GM23338 (cell line): Measurements from ENCODE around the gene POLR2H. TPM values are rescaled to one million over a fixed set of nuclear protein-coding genes. Genes with fewer than 3 reads are reported as not detected.

ENCODE experiments used
- ATAC-seq: fragments of 200-7000 bp; cut with Tn5 transposase; 3 replicates; pipeline ENCODE4 v1.9.1; 2020
- DNase-seq: peaks from one replicate; pipeline ENCODE4 v3.0.0-alpha.2; 2015; ENCODE audit warnings: low spot score
- H2AFZ ChIP-seq: fragments of 200-600 bp; sonication (generic); 2 replicates; pipeline ENCODE4 v1.8.0; 2016; ENCODE audit warnings: antibody characterized with exemption, mild to moderate bottlenecking, moderate library complexity
- H3F3A ChIP-seq: fragments of 200-600 bp; sonication (generic); replicated peaks from 2 replicates; pipeline ENCODE4 v1.8.0; 2017; ENCODE audit warnings: antibody characterized with exemption, mixed run types, low read depth
- H3K27ac ChIP-seq: fragments of 200-600 bp; sonication (generic); 2 replicates; pipeline ENCODE4 v1.6.1; 2016; ENCODE audit warnings: low read depth
- H3K27me3 ChIP-seq: fragments of 200-600 bp; sonication (generic); 2 replicates; pipeline ENCODE4 v1.8.0; 2016; ENCODE audit warnings: mild to moderate bottlenecking, mixed run types, moderate library complexity; ENCODE audit not compliant: insufficient read depth
- H3K36me3 ChIP-seq: fragments of 200-600 bp; sonication (generic); 2 replicates; pipeline ENCODE4 v1.8.0; 2016; ENCODE audit warnings: mild to moderate bottlenecking; ENCODE audit not compliant: insufficient read depth
- H3K4me1 ChIP-seq: fragments of 200-600 bp; sonication (generic); 2 replicates; pipeline ENCODE4 v1.8.0; 2016; ENCODE audit warnings: mild to moderate bottlenecking, moderate library complexity; ENCODE audit not compliant: insufficient read depth
- H3K4me2 ChIP-seq: fragments of 200-600 bp; sonication (generic); 2 replicates; pipeline ENCODE4 v1.7.1; 2017; ENCODE audit warnings: mixed run types
- H3K4me3 ChIP-seq: fragments of 200-600 bp; sonication (generic); 2 replicates; pipeline ENCODE4 v1.6.1; 2016; ENCODE audit warnings: mixed run types
- H3K79me2 ChIP-seq: fragments of 200-600 bp; sonication (generic); replicated peaks from 2 replicates; pipeline ENCODE4 v1.8.0; 2017; ENCODE audit warnings: mild to moderate bottlenecking; ENCODE audit not compliant: insufficient read depth
- H3K9me2 ChIP-seq: fragments of 200-600 bp; sonication (generic); 2 replicates; pipeline ENCODE4 v1.8.0; 2017; ENCODE audit not compliant: insufficient read depth
- H4K20me1 ChIP-seq: fragments of 200-600 bp; sonication (generic); replicated peaks from 2 replicates; pipeline ENCODE4 v1.8.0; 2017; ENCODE audit warnings: mild to moderate bottlenecking; ENCODE audit not compliant: insufficient read depth
- H3K27ac Mint-ChIP-seq: 2 replicates; pipeline ENCODE4 v1.8.0; 2020; ENCODE audit warnings: inconsistent platforms, mild to moderate bottlenecking, moderate library complexity, mixed read lengths
- H3K27me3 Mint-ChIP-seq: 3 replicates; pipeline ENCODE4 v1.8.0; 2022; ENCODE audit warnings: low read depth, mild to moderate bottlenecking, moderate library complexity, mixed read lengths, inconsistent platforms; ENCODE audit not compliant: insufficient read depth, poor library complexity
- H3K36me3 Mint-ChIP-seq: 3 replicates; pipeline ENCODE4 v1.8.0; 2021; ENCODE audit warnings: low read depth, mild to moderate bottlenecking, inconsistent platforms, moderate library complexity, mixed read lengths
- H3K4me1 Mint-ChIP-seq: 3 replicates; pipeline ENCODE4 v1.8.0; 2020; ENCODE audit warnings: mild to moderate bottlenecking, inconsistent platforms, mixed read lengths
- H3K4me3 Mint-ChIP-seq: 3 replicates; pipeline ENCODE4 v1.8.0; 2021; ENCODE audit warnings: moderate library complexity, mild to moderate bottlenecking, inconsistent platforms, mixed read lengths
- H3K9me3 Mint-ChIP-seq: 3 replicates; pipeline ENCODE4 v1.8.0; 2020; ENCODE audit warnings: moderate library complexity, mild to moderate bottlenecking, inconsistent platforms, mixed read lengths
- CREB1 ChIP-seq: fragments of 250-450 bp; sonication (Bioruptor Pico); IDR thresholded peaks from 2 replicates; pipeline ENCODE4 v1.5.0; 2020; ENCODE audit warnings: low read depth, mild to moderate bottlenecking, moderate library complexity
- EZH2 ChIP-seq: fragments of 200-600 bp; sonication (generic); IDR thresholded peaks from one replicate; pipeline ENCODE4 v1.8.0; 2017; ENCODE audit warnings: antibody characterized with exemption, mild to moderate bottlenecking, low read depth; ENCODE audit not compliant: unreplicated experiment
- EZH2phosphoT487 ChIP-seq: fragments of 200-600 bp; sonication (generic); IDR thresholded peaks from one replicate; pipeline ENCODE4 v1.8.1; 2018; ENCODE audit warnings: antibody characterized with exemption; ENCODE audit not compliant: unreplicated experiment
- NANOG ChIP-seq: IDR thresholded peaks from 2 replicates; pipeline ENCODE4 v1.6.1; 2016; ENCODE audit warnings: antibody characterized with exemption, borderline replicate concordance
- POLR2AphosphoS5 ChIP-seq: IDR thresholded peaks from 2 replicates; pipeline ENCODE4 v1.6.1; 2016; ENCODE audit warnings: antibody characterized with exemption, low read depth
- STAT1 ChIP-seq: IDR thresholded peaks from one replicate; pipeline ENCODE4 v1.6.1; 2016; ENCODE audit warnings: antibody characterized with exemption; ENCODE audit not compliant: unreplicated experiment
- polyA plus RNA-seq: library from polyadenylated mRNA; unstranded; fragments of >200 nt; fragmentation: Nextera tagmentation; extraction: Ambion mirVana; gene quantifications from 2 replicates; pipeline ENCODE4 v1.2.1, GENCODE V29; 2016
- total RNA-seq: library from RNA; depleted of rRNA; stranded (reverse); fragments of >200 nt; shearing (Covaris generic); gene quantifications from 2 replicates; pipeline ENCODE4 v1.2.3, GENCODE V29; 2014
- TF ChIP-seq, protein P1 (sequence below): IDR thresholded peaks from 2 replicates; pipeline ENCODE4 v1.6.1; 2016; ENCODE audit warnings: antibody characterized with exemption
- TF ChIP-seq, protein P2 (sequence below): fragments of 250-450 bp; sonication (Bioruptor Pico); IDR thresholded peaks from 2 replicates; pipeline ENCODE4 v1.5.0; 2020; ENCODE audit warnings: mild to moderate bottlenecking, moderate library complexity
- TF ChIP-seq, protein P3 (sequence below), 2 experiments: fragments of 200-600 bp in 1 of 2; sonication (generic) in 1 of 2; conservative IDR thresholded peaks; 2 replicates each; pipeline versions ENCODE4 v1.5.1 to v1.6.1; 2016 to 2017; ENCODE audit warnings: antibody characterized with exemption in 2 of 2, low read depth in 2 of 2, mild to moderate bottlenecking in 2 of 2, moderate library complexity in 1 of 2

The POLR2H gene
- total and polyA plus RNA-seq, 2 experiments from 2014 or later = 190 to 199 TPM

DNA sequence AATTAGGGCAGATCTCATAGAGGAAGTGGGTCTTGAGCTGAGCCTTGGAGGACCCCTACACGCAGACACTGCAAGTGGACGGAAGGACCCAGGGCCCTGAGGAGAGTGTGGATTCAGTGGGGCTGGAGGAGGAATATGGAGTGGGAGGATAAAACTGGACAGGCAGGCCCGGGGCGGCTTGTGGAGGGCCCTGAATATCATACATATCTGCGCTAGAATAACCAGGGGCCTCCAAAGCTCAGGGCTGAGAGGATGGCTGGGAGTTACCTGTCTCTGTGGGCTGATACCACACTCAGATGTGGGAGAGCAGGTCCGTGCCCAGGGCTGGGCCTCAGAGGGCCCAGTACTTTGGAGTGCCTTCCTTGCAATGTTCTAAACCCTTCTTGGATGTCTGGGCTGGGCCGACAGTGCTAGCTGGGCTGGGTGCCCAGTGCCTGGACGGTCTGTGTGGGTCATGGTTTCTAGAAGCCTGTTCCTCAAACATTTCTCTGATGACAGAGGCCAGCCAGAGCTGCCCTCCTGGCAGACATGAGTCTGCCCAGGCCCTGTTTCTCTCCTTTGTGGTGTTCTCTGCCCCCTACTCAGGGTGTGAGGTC lies 47.9 kb downstream of the POLR2H start:
- Histone ChIP-seq H4K20me1 (no peaks in the 10 kb centered on the region), H2AFZ (no peak overlapping the region), H3K4me3 (no peak overlapping the region), H3F3A (no peaks in the 10 kb centered on the region), H3K4me2 (no peak overlapping the region), H3K27ac (no peak overlapping the region), H3K79me2 (no peaks in the 10 kb centered on the region), H3K27me3 (no peaks in the 10 kb centered on the region), H3K4me1 (no peaks in the 10 kb centered on the region), H3K9me2 (no peaks in the 10 kb centered on the region), H3K36me3 (no peaks in the 10 kb centered on the region)
- Mint-ChIP-seq H3K4me1 (no peaks in the 10 kb centered on the region), H3K4me3 (no peak overlapping the region), H3K27me3 (peaks cover 14% of the 10 kb centered on the region), H3K36me3 (no peaks in the 10 kb centered on the region), H3K27ac (no peak overlapping the region), H3K9me3 (peaks cover 3% of the 10 kb centered on the region; the same call in 1 of the 3 replicates)
- ATAC-seq (no peak), DNase-seq (no peak)
- no peak for TF ChIP-seq EZH2
- TF ChIP-seq, protein P1, sequence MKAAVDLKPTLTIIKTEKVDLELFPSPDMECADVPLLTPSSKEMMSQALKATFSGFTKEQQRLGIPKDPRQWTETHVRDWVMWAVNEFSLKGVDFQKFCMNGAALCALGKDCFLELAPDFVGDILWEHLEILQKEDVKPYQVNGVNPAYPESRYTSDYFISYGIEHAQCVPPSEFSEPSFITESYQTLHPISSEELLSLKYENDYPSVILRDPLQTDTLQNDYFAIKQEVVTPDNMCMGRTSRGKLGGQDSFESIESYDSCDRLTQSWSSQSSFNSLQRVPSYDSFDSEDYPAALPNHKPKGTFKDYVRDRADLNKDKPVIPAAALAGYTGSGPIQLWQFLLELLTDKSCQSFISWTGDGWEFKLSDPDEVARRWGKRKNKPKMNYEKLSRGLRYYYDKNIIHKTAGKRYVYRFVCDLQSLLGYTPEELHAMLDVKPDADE = no peak
- TF ChIP-seq POLR2AphosphoS5 = no peak
- TF ChIP-seq, protein P2, sequence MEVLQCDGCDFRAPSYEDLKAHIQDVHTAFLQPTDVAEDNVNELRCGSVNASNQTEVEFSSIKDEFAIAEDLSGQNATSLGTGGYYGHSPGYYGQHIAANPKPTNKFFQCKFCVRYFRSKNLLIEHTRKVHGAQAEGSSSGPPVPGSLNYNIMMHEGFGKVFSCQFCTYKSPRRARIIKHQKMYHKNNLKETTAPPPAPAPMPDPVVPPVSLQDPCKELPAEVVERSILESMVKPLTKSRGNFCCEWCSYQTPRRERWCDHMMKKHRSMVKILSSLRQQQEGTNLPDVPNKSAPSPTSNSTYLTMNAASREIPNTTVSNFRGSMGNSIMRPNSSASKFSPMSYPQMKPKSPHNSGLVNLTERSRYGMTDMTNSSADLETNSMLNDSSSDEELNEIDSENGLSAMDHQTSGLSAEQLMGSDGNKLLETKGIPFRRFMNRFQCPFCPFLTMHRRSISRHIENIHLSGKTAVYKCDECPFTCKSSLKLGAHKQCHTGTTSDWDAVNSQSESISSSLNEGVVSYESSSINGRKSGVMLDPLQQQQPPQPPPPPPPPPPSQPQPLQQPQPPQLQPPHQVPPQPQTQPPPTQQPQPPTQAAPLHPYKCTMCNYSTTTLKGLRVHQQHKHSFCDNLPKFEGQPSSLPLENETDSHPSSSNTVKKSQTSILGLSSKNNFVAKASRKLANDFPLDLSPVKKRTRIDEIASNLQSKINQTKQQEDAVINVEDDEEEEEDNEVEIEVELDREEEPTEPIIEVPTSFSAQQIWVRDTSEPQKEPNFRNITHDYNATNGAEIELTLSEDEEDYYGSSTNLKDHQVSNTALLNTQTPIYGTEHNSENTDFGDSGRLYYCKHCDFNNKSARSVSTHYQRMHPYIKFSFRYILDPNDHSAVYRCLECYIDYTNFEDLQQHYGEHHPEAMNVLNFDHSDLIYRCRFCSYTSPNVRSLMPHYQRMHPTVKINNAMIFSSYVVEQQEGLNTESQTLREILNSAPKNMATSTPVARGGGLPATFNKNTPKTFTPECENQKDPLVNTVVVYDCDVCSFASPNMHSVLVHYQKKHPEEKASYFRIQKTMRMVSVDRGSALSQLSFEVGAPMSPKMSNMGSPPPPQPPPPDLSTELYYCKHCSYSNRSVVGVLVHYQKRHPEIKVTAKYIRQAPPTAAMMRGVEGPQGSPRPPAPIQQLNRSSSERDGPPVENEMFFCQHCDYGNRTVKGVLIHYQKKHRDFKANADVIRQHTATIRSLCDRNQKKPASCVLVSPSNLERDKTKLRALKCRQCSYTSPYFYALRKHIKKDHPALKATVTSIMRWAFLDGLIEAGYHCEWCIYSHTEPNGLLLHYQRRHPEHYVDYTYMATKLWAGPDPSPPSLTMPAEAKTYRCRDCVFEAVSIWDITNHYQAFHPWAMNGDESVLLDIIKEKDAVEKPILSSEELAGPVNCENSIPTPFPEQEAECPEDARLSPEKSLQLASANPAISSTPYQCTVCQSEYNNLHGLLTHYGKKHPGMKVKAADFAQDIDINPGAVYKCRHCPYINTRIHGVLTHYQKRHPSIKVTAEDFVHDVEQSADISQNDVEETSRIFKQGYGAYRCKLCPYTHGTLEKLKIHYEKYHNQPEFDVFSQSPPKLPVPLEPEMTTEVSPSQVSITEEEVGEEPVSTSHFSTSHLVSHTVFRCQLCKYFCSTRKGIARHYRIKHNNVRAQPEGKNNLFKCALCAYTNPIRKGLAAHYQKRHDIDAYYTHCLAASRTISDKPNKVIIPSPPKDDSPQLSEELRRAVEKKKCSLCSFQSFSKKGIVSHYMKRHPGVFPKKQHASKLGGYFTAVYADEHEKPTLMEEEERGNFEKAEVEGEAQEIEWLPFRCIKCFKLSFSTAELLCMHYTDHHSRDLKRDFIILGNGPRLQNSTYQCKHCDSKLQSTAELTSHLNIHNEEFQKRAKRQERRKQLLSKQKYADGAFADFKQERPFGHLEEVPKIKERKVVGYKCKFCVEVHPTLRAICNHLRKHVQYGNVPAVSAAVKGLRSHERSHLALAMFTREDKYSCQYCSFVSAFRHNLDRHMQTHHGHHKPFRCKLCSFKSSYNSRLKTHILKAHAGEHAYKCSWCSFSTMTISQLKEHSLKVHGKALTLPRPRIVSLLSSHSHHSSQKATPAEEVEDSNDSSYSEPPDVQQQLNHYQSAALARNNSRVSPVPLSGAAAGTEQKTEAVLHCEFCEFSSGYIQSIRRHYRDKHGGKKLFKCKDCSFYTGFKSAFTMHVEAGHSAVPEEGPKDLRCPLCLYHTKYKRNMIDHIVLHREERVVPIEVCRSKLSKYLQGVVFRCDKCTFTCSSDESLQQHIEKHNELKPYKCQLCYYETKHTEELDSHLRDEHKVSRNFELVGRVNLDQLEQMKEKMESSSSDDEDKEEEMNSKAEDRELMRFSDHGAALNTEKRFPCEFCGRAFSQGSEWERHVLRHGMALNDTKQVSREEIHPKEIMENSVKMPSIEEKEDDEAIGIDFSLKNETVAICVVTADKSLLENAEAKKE = no peak
- TF ChIP-seq NANOG = no peak
- TF ChIP-seq EZH2phosphoT487 = no peak
- TF ChIP-seq CREB1 (CRISPR knock-in tag) = no peak
- TF ChIP-seq STAT1 = no peak
- TF ChIP-seq, protein P3, sequence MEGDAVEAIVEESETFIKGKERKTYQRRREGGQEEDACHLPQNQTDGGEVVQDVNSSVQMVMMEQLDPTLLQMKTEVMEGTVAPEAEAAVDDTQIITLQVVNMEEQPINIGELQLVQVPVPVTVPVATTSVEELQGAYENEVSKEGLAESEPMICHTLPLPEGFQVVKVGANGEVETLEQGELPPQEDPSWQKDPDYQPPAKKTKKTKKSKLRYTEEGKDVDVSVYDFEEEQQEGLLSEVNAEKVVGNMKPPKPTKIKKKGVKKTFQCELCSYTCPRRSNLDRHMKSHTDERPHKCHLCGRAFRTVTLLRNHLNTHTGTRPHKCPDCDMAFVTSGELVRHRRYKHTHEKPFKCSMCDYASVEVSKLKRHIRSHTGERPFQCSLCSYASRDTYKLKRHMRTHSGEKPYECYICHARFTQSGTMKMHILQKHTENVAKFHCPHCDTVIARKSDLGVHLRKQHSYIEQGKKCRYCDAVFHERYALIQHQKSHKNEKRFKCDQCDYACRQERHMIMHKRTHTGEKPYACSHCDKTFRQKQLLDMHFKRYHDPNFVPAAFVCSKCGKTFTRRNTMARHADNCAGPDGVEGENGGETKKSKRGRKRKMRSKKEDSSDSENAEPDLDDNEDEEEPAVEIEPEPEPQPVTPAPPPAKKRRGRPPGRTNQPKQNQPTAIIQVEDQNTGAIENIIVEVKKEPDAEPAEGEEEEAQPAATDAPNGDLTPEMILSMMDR (conservative IDR thresholded peaks at IDR 0.05; ENCODE audit: low read depth in 2 of 2) = no peak
